Measurements from ENCODE around the gene GIMAP1. TPM values are rescaled to one million over a fixed set of nuclear protein-coding genes. Genes with fewer than 3 reads are reported as not detected.
"Not testable (repeated sequence)": the region's sequence is repeated elsewhere in the genome, so short reads cannot be mapped to it uniquely, and the experiment has no call there.

The GIMAP1 gene
- total RNA-seq: 1 to 10 TPM; 4.5 to 7.0 TPM
- long read RNA-seq, full-length matches to known transcripts: 2 of 2 reads
- long read RNA-seq, partial matches to known transcripts: 0 of 2 reads
- long read RNA-seq, other reads (novel, unspliced or antisense): 0 of 2 reads

DNA sequence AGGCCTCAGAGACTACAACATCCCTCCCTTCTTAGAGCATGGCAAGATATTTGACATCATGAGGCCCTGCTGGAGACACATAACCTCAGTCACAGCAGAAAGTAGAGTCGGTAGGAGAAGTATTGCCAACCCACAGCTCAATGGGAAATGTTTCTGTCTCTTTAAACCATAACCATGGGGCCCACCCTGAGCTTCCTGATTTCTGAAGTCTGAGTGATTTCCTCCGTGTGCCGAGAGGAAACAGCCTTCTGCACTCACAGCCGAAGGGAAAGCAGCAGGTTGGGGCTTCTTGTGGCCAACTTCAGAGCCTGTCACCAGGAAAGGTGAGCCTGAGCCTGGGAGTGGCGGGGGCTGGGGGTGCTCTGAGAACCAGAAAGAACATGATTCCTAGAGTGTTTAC is at the start of gene GIMAP1:
Gene GIMAP1 (plus strand): TSS at position 246 of the 400 bp plus-strand sequence. CDS start 2,435 bp downstream, outside the sequence.
- DNase-seq: peak; percentile 58
- intact Hi-C loops (cut with DNase I): no loop called here
- ATAC-seq: peak; percentile 73 to 82

DNA sequence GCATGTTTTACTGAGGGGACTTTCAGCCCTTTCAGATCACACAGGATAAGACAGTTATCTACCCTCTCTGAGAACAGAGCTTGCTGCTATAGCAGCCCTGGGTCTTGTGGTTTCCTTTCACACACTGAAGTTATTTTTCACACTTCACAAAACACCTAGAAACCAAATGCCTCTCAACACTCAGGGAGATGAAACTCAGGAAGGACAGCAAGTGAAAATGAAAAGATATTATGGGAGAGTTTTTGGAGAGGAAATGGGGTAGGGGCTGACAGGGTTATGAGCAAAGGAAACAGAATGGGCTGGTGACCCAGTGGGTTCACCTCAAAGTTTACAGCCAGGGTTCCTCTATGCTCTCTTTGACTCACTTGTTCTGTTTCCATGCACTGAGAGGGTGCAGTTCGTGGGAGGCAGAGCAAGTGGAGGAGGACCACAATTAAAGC is 47.9 kb upstream of the GIMAP1 start:
- intact Hi-C loops (cut with DNase I): no loop called here
- DNase-seq: no peak
- peak; percentile 38 to 84 for ATAC-seq

DNA sequence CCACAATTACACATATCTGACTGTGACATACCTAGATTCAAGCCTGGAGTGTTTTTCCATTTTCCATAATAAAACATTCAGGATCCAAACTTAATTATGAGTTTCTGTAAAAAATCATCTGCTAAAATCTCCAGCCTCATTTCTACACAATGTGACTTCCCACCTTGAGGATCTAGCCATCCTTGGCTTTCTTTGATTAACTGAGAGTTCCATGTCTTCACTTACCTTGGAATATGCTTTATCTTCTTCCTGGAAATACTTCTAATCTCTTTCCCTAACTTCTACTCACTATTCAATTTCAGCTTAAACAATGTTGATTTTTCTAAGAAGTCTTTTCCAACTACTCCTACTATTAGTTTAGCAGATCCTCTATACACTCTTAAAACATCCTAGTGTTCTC is 47.4 kb upstream of the GIMAP1 start:
- ATAC-seq (no peak), DNase-seq (no peak)
- intact Hi-C loops (cut with DNase I): no loop called here

DNA sequence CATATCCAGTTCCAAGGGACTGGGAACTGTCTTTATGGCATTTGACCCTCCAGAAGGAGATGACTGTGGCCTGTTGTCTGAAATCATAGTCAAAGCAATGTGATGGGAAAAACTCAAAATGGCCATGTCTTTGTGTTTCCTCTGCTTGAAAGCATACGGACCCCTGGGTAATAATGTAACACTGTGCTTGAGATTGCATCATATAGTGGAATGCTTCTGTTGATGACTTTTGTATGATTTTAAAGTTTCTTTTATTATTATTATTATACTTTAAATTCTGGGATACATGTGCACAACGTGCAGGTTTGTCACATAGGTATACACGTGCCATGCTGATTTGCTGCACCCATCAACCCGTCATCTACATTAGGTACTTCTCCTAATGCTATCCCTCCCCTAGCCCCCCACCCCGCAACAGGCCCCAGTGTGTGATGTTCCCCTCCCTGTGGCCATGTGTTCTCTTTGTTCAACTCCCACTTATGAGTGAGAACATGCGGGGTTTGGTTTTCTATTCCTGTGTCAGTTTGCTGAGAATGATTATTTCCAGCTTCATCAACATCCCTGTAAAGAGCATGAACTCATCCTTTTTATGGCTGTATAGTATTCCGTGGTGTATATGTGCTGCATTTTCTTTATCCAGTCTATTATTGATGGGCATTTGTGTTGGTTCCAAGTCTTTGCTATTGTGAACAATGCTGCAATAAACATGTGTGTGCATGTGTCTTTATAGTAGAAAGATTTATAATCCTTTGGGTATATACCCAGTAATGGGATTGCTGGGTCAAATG is 44.4 kb upstream of the GIMAP1 start:
- intact Hi-C loops (cut with DNase I); ATAC-seq; DNase-seq: not testable (repeated sequence)

DNA sequence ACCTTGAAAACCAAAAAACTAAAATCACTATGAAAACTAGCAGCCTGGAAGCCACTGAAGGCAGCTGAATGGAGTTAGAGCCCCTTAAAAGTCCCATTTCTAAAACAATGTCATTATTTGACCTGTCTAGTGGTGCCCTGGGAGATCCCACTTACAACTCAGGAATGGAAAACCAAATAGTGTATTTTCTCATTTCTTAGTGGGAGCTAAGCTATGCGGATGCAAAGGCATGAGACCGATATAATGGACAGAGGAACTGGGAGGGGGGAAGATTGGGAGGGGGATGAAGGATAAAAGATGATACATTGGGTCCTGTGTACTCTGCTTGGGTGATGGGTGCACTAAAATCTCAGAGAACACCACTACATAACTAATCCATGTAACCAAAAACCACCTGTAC is 40.7 kb upstream of the GIMAP1 start:
- ATAC-seq: no peak
- DNase-seq: no peak
- intact Hi-C loops (cut with DNase I): no loop called here

DNA sequence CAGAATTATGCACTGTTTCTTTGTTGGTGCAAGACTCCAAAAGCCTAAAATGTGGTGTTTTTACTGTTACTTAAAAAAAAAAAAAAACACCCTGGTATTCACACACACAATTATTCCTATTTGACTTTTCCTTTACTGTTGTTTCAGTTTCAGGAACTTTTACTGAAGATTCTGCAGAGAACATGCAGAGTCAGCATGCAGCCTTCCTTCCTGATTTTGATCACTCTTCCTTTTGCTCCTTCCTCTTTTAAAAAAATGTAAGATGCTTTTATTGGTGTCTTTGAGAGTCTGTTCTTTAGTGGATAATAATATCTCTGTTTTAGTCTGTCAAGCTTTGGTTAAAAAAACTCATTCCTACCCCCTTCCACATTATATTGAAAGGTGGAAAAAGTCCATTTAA is 40.1 kb upstream of the GIMAP1 start:
- intact Hi-C loops (cut with DNase I); DNase-seq: not testable (repeated sequence)
- peak in 1 of 2 donors; percentile 46 for ATAC-seq

DNA sequence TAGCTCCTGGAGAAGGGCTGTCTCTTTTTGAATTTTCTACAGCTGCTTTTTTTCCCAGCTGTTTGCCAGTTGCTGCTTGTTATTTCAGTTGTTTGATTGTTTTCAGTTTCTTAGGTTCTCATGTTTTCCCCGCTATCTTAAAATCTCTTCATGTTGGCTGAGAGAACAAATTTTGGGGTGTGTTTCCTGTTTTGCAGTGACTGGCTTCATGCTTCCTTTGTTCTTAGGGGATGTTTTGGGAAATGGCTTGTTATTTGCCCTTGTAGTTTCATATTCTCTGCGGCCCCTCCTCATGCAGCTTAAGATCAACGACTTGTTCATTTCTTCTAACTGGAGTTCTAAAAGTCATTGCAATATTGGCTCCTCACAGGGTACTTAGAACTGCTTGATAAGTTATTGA is 39.6 kb upstream of the GIMAP1 start:
- ATAC-seq: peak; percentile 27 to 47
- DNase-seq; intact Hi-C loops (cut with DNase I): not testable (repeated sequence)

DNA sequence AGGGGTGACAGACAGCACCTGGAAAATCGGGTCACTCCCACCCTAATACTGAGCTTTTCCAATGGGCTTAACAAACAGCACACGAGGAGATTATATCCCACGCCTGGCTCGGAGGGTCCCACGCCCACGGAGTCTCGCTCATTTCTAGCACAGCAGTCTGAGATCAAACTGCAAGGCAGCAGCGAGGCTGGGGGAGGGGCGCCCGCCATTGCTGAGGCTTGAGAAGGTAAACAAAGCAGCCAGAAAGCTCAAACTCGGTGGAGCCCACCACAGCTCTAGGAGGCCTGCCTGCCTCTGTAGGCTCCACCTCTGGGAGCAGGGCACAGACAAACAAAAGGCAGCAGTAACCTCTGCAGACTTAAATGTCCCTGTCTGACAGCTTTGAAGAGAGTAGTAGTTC is 37.8 kb upstream of the GIMAP1 start:
- DNase-seq; intact Hi-C loops (cut with DNase I); ATAC-seq: not testable (repeated sequence)

DNA sequence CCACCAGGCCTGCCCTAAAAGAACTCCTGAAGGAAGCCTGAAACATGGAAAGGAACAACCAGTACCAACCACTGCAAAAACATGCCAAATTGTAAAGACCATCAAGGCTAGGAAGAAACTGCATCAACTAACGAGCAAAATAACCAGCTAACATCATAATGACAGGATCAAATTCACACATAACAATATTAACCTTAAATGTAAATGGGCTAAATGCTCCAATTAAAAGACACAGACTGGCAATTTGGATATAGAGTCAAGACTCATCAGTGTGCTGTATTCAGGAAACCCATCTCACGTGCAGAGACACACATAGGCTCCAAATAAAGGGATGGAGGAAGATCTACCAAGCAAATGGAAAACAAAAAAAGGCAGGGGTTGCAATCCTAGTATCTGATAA is 36.0 kb upstream of the GIMAP1 start:
- ATAC-seq; DNase-seq; intact Hi-C loops (cut with DNase I): not testable (repeated sequence)

DNA sequence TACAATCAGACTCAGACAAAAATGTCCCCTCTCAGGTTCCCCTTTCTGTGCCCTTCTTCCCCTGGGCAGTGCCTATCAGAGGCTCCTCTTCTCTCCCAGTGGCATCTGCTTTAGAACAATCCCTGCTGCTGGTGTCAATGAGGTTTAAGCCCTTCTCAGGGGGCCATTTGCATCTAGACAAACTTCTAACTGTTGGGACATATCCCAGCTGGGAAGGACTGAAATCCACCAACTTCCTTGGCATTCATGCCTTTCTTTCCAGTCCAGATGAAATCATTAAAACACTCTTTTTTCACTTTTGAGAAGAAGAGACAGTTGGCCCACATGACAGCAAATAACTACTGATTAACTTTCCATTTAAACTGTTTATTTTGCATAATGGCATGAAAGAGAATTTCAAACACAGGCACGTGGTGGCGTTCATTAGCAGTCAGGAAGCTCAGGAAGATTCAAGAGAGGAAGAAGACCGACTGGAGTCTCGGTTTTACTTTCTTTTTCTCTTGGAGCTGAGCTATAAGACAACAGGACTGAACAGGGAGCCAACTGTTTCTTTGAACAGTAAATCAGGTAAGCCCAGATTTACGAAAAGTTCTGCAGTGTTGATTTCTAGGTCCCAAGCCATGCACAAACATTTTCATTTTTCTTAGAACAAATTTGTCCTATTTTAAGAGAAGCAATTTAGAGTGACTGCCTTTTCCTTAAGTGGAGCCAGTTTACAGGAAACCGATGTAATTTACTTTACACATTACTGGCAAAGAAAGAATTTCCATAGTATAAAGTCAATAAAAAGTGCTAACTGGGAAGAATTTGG is 31.0 kb upstream of the GIMAP1 start, which contains the start of gene GIMAP2:
Gene GIMAP2 (plus strand): TSS at position 488 of the 811 bp plus-strand sequence. CDS start 1,354 bp downstream, outside the sequence.
- intact Hi-C loops (cut with DNase I): no loop called here
- ATAC-seq: peak; percentile 72 to 87
- no peak for DNase-seq

DNA sequence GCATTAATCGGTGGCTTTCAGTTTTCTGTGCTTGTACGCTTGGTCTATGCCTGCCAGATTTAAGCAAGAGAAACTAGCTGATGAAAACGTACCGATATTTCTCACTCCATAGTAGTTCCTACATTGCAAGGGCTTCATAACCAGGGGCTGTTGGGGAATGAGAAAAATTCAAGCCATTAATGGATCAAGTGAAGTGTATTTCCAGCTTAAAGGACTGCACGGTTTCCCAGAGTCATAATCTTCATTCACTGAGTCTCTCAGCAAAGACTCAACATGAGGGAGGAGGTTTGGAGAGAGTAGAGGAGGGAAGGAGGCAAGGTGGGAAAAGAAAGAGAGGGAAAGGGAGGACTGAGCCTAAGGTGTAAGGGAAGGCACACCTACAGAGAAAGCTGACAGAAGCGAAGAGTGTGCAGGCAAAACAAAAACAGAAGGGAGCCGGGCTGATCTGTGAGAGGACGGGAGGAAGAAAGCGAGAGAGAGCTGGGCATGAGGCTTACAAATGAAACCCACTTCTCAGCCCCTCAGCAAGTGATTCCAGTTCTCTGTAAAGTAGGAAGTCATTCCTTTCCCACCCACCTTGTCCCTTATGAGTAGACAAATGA is 30.3 kb upstream of the GIMAP1 start:
- ATAC-seq: peak; percentile 23 to 51
- intact Hi-C loops (cut with DNase I): no loop called here
- DNase-seq: no peak

DNA sequence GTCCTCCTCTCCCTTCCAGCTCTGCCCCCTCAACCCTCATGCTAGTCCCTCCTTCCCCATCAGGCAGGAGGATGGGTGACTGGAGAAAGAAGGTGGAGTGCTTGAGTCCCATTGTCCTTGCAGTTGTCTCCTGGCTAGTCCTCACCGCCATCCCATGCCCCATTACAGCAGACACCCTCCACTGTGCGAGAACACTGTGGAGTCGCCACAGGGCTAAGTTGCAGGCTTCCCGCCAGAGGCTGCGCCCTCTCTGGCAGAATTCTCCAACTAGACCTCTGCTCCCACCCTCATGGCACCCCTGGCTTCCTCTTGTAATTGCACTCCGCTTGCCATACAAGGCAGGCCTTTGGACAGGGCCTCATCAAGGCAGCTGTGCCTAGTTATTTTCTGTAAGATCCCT is 27.8 kb upstream of the GIMAP1 start:
- no peak for DNase-seq
- intact Hi-C loops (cut with DNase I): no loop called here
- no peak for ATAC-seq

DNA sequence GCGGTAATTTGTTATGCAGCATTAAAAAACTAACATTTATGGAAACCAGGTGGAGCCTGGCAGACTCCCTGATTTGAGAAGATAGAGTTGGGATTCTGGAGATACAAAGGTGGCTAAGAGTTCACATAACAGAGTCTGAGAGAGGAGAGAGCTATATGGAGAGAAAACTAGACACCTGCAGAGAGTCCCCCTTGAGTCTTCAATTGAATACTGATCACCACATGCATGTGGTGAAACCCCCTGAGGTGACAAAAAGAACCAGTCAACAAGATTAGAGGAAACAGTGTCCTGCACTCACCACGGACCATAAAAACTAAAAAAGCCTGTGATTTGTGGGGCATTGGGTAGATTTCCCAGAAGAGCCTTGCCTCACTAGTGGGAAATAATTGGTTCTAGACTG is 20.8 kb upstream of the GIMAP1 start:
- intact Hi-C loops (cut with DNase I): no loop called here
- DNase-seq (no peak), ATAC-seq (no peak)

DNA sequence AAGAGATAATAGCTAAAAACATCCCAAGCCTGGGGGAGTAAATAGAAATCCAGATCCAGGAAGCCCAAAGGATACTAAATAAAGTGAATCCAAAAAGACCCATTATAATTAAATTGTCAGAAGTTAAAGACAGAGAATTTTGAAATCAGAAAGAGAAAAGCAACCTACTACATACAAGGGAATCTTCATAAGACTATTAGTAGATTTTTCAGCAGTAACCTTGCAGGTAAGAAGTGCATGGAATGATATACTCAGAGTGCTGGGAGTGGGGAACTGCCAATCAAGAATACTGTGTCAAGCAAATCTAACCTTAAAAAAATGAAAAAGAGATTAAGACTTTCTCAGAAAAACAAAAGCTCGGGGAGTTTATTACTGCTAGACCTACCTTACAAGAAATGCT is 13.2 kb upstream of the GIMAP1 start:
- DNase-seq (no peak), ATAC-seq (no peak)
- intact Hi-C loops (cut with DNase I): no loop called here

DNA sequence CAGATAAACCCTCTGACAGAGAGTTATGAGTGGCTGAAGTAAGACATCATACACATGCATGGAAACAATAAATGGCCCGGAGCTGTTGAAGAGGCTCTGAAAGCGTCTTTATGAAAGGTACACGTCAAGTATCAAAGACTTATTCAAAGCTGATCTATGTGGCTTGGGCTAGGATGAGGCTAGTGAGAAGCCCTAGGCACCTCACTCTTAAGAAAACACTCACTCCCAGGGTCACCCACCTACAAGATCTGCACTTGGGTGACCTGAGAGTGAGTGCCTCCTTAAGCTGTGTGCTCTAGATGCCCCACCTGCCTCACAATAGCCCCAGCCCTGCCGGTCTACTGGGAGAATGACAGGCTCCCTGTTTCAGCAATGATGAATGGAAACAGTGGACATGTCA is 1.1 kb upstream of the GIMAP1 start:
- no peak for DNase-seq
- ATAC-seq: no peak
- intact Hi-C loops (cut with DNase I): no loop called here

DNA sequence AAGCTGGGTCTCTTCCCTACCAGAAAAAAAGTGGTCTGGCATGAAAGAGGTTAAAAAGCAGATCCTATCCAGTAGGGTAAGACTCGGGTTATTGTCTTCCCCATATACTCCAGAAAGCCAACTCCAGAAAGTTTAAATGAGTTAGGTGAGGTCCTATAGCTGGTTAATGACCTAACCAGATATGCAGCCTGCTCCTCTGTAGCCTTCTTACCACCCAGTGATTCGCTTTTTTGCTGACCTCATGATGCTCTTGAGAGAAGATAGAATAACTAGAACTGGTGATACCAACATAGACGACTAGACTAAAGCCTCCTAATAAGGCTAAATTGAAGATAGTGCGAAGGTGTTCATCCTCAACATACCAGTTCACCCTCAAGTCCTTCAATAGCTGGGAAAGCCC is 675 bp upstream of the GIMAP1 start:
- intact Hi-C loops (cut with DNase I): no loop called here
- ATAC-seq (no peak), DNase-seq (no peak)

DNA sequence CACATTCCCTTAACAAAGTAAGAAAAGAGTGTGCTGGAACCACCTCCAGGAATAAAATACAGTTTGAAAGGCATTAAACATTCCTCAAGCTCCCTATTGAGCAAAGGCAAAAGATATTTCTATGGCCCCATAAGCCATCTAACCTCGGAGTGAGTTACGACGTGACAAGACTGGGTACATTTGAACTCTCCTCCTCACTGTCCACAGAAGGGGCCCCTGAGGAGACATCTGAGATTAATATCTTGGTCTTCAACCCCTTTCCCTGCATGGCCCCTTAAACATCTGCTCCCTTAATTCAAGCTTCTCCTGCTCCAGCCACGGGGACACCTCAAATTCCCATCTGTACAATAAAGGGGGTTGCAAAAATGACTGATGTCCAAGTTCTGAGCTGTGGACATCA is 526 bp downstream of the GIMAP1 start:
- DNase-seq (no peak), ATAC-seq (no peak)
- intact Hi-C loops (cut with DNase I): no loop called here

DNA sequence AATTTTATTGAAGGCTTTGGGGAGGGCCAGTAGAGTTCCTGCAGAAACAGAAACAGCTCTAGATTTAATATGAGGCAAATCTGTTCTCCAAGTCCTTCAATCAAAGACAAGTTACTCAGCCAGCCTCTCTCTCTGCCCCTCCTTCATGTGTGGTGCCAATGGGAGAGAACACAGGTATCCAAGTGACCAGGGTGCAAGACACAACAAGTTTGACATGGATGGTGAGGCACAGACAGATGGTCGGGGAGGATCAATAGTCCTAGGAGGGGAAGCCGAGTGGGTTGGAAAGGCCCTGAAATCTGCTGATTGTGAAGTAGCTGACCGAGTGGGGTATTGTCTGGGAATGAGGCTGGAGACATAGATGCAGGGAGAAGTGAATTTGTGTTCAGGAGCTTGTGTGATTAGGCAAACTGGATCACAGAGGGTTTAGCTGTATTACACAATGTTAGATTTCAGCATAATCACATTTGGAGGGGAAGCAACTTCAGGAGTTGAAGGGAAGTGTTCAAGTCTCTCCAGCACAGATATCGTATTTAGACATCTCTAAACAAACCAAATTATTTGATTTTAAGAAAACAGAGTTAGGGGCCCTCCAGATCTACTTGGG is 1.5 kb downstream of the GIMAP1 start:
- DNase-seq (no peak), ATAC-seq (no peak)
- intact Hi-C loops (cut with DNase I): no loop called here

DNA sequence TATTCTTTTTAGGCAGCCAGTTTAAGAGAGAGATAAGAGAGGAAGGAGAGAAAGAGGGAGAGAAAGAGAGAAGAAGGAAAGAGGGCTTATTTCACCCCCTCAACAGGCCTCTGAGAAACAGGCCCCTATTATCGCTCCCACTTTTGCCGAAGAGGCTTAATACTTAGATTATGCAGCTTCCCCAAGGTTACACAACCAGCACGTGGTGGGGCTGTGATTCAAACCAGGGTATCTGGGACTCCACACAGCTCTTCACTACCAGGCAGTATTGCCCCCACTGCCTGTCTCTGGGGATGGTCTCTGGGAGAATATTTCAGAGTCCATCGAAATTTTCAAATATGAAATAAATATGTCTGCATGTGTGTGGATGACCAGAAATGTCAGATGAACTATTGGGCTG is 3.0 kb downstream of the GIMAP1 start:
- no peak for ATAC-seq
- no peak for DNase-seq
- intact Hi-C loops (cut with DNase I): no loop called here
